GM19239 (cell line): ENCODE results near the gene MRPL27.
A peak's percentile ranks its signal among the peaks of the same experiment; 100 is the strongest.

Experiments
- DNase-seq: peaks from one replicate; pipeline ENCODE4 v3.0.0; 2011; ENCODE audit warnings: low spot score; ENCODE audit not compliant: insufficient read length
- FAIRE-seq: peaks from 2 replicates; lab custom pipeline; 2011; peaks lifted over from hg19 to GRCh38; lab: Jason Lieb, UNC

The MRPL27 gene

DNA sequence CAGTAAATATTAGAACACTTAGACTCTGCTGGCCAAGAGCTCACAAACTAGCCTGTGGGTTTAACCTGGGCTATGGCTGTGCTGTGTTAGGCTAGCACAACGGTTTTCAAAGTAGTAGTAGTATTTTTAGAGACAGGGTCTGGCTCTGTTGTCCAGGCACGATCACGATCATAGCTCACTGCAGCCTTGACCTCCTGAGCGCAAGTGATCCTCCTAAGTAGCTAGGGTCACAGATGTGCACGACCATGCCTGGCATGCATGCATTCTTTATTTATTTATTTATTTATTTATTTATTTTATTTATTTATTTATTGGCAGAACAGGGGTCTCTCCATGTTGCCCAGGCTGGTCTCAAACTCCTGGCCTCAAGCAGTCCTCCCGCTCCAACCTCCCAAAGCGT is 10.3 kb downstream of the MRPL27 start:
- FAIRE-seq (no peak), DNase-seq (no peak)

- FAIRE-seq, result peak; percentile 96
Measured at GRCh38 chr17:50361561-50362480, 11.2 kb downstream of the MRPL27 start.

DNA sequence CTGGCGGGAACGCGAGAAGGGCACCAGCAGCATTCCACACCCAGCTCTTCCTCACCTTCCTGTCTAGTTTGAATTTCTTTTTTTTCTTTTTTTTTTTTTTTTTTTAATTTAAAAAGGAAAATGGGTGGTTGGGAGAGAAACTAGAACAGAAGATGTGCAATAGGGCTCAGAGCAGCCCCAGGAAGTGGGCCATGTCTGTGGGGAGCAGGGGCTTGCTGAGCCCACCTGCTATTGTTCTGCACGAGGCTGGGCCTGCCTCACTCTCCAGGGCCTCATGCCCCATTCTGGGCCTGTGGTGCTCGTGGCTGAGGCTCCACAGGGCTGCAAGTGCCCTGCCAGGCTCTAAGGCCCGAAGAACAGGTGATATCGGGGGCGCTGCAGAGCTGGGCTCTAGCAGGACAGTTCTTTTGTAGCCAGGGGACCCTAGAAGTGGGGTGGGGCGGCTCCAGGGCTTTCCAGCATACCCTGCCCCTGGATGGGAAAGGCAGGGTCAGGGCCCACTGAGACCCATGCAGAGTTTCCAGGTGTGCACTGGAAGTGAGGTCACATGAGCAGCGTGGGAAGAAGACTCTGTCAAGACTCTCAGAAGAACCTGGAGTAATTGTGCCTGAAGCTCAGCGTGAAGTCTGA is 12.4 kb downstream of the MRPL27 start:
- no peak for FAIRE-seq
- DNase-seq, result no peak

More at GRCh38 chr17:50361561-50362480, 11.2 kb downstream of the MRPL27 start:
- DNase-seq, result peak; percentile 83

GRCh38 chr17:50359998-50360461 is 13.0 kb downstream of the MRPL27 start:
- FAIRE-seq, result no peak
- DNase-seq, result no peak

- no peak for FAIRE-seq
Measured at GRCh38 chr17:50359005-50359699, 13.8 kb downstream of the MRPL27 start.

DNA sequence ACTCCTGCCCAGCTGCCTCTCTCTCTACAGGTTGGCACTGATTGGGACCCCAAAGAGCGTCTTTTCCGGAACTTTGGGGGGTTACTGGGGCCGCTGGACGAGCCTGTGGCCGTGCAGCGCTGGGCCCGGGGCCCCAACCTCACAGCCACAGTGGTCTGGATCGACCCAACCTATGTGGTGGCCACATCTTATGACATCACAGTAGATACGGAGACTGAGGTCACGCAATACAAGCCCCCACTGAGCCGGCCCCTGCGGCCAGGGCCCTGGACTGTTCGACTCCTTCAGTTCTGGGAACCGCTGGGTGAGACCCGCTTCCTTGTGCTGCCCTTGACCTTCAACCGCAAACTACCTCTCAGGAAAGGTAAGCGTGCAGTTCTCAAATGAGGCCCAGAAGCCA is 14.8 kb downstream of the MRPL27 start:
- FAIRE-seq (no peak), DNase-seq (no peak)

More at GRCh38 chr17:50359005-50359699, 13.8 kb downstream of the MRPL27 start:
- DNase-seq, result no peak

GRCh38 chr17:50356892-50357510 is 16.0 kb downstream of the MRPL27 start:
- FAIRE-seq, result no peak
- DNase-seq, result no peak

- DNase-seq (no peak), FAIRE-seq (no peak)
Measured at GRCh38 chr17:50356418-50356817, 16.6 kb downstream of the MRPL27 start.

- FAIRE-seq (no peak), DNase-seq (no peak)
Measured at GRCh38 chr17:50355701-50356341, 17.2 kb downstream of the MRPL27 start.

DNA sequence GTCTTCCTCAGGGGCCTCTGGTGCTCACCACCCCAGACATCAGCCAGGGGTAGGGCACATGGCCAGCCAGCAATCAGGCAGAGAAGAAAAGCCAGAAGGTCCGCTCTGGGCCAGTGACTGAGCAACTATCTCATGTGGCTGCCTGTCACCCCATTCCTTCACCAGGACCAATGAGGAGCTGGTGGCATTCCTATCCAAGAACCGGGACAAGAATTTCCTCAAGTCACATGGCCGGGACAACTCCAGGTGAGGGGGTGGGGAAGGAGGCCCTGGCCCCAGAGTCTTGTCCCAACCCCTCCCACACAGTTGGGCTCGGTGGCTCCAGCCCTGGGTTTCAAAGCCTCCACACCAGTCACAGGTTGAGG is 17.7 kb downstream of the MRPL27 start:
- DNase-seq (no peak), FAIRE-seq (no peak)

DNA sequence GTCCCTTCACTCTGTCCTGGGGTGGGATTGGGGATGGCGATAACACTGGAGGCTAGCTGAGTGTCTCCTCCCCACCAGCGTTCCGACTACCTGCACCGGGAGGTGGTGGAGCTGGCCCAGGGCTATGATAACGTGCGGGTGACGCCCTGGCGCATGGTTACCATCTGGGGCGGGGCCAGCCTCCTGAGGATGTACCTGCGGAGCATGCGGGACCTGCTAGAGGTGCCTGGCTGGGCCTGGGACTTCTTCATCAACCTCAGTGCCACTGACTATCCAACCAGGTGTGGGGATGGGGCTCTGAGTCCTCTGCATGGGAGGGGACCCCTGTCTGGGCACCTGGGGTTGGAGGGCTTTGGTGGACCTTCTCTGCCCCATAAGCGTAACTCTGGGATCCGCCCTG is 18.2 kb downstream of the MRPL27 start:
- FAIRE-seq (no peak), DNase-seq (no peak)

DNA sequence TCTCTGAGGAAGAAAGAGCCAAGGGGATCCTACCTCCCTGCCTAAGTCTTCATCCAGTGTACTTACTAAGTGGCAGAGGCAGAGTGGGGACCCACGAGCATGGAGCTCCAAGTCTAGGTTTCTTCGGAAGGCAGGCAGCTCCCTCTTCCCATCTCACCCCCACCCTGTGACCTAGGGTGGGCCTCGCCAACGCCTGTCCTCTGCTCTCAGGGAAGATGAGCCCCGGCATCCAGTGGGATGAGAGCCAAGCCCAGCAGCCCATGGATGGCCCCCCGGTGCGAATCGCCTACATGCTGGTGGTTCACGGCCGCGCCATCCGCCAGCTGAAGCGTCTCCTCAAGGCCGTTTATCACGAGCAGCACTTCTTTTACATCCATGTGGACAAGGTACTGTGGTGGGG is 18.8 kb downstream of the MRPL27 start:
- DNase-seq (no peak), FAIRE-seq (no peak)

- no peak for FAIRE-seq
Measured at GRCh38 chr17:50353600-50354195, 19.3 kb downstream of the MRPL27 start.

DNA sequence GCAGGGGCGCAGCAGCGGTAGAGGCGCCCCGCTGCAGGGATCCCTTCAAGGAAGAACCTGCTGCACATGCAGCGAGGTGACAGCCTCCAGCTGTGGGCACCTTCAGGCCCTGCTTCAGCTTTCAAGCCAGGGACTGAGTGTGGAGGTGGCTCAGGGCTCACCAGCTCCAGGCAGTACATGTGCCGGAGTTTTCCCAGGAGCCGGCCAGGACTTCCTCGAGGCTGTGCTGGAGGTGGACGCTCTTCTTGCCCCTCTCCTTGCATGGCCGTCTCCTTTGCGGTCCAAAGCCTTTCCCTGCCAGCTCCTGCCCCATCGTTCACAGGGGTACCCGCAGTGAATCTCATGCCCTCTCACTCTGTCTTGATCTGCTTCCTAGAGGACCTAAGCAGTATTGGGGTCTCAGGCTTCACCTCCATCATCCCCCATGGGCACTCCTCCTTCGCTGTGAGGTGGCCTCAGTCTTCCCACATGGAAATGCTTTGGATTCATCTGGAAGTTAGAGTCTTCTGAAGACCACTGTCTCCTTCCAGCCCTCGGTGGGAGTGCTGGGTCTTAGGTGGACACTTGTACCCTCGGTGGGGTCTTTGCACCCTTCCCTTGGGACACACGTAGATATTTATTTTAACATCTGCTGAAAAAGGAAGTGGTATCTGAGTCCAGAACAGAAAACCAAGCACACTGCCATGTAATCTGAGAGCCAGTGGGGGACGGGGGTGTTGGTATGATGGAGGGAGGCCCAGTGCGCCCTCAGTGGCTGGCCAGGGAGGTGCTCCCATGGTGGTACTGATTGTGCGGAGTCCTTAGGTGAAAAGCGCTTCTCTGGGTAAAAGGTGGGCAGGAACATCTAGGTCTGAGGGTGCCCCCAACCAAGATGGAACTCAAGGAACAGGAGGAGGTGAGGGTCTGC is 20.0 kb downstream of the MRPL27 start:
- FAIRE-seq, result no peak
- no peak for DNase-seq

More at GRCh38 chr17:50353600-50354195, 19.3 kb downstream of the MRPL27 start:
- DNase-seq, result no peak

DNA sequence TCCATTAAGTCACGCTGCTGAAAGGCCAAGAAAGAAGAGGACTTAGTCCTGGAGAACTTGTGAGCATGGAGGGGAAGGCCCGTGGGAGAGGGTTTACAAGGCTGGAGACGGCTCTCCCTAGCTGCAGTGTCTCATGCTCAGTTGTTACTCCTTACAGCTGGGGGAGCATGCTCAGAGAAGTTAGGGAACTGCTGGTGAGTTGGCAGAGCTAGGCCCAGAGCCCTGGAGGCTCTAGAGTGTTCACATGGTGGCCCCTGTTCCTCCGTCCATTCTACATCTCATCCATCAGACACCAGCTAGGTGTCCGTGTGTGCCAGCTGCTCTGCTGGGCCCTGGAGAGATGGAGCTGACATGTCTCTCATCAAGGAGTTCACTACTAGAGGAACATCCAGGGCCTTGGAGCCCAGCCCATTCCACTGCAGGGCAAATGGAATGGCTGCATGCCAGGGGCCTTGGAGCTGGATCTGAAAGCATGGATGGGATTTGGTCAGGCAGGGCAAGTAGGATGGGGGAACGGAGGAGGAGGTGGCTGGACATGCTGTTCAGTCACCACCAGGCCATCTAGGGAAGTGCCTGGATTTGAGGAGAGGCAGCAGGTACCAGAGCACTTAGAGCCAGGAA is 20.8 kb downstream of the MRPL27 start:
- FAIRE-seq (no peak), DNase-seq (no peak)

DNA sequence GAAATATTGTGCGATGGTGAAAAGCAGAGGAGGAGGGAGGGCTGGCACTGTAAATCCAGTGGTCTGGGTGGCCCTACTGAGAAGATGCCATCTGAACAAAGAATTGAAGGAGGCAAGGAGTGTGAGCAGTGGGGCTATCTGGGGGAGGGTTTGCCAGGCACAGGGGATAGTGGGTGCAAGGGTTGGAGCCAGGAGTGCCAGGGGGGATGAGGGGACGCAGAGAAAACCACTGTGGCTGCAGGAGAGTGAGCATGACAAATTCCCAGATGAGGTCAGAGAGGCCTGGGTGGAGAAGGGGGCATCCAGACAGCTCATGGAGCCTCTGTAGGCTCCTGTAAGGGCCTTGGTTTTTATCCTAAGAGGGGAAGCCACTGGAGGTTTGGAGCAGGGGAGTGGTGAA is 22.3 kb downstream of the MRPL27 start:
- FAIRE-seq (no peak), DNase-seq (no peak)

GRCh38 chr17:50349243-50349600 is 23.8 kb downstream of the MRPL27 start:
- FAIRE-seq, result no peak
- DNase-seq, result no peak
